SK-N-SH treated with all-trans-retinoic acid at 6 μM for 48 hours (cell line): ENCODE data around the gene CCDC88A.
"Not testable (repeated sequence)": the region's sequence is repeated elsewhere in the genome, so short reads cannot be mapped to it uniquely, and the experiment has no call there.

Experiments used
- ATAC-seq: fragments of 200-7000 bp; cut with Tn5 transposase; 3 replicates; pipeline ENCODE4 v1.9.1; 2020; ENCODE audit warnings: mild to moderate bottlenecking, moderate library complexity
- ARNTL ChIP-seq: fragments of 450-650 bp; formaldehyde crosslinking; IDR thresholded peaks from 2 replicates; pipeline ENCODE4 v1.5.0; 2020; ENCODE audit warnings: low read depth, mild to moderate bottlenecking, moderate library complexity, borderline replicate concordance
- BACH2 ChIP-seq: fragments of 250-450 bp; sonication (Bioruptor Pico); IDR thresholded peaks from 2 replicates; pipeline ENCODE4 v1.9.0; 2021; ENCODE audit warnings: mild to moderate bottlenecking, borderline replicate concordance
- CSDC2 ChIP-seq: fragments of 250-450 bp; sonication (Bioruptor Pico); IDR thresholded peaks from 2 replicates; pipeline ENCODE4 v1.5.0; 2020; ENCODE audit warnings: mild to moderate bottlenecking, moderate library complexity
- ESRRG ChIP-seq: fragments of 250-450 bp; sonication (Bioruptor Pico); IDR thresholded peaks from 2 replicates; pipeline ENCODE4 v1.6.1; 2021; ENCODE audit warnings: mild to moderate bottlenecking
- GLIS3 ChIP-seq: fragments of 250-450 bp; sonication (Bioruptor Pico); IDR thresholded peaks from 2 replicates; pipeline ENCODE4 v1.5.0; 2020; ENCODE audit warnings: mild to moderate bottlenecking, moderate library complexity
- ISL1 ChIP-seq: fragments of 250-450 bp; sonication (Bioruptor Pico); IDR thresholded peaks from 2 replicates; pipeline ENCODE4 v2.1.2; 2022; ENCODE audit warnings: mild to moderate bottlenecking, moderate library complexity
- OSR1 ChIP-seq: fragments of 250-450 bp; sonication (Bioruptor Pico); IDR thresholded peaks from 2 replicates; pipeline ENCODE4 v1.8.0; 2022; ENCODE audit warnings: moderate library complexity, mild to moderate bottlenecking, inconsistent platforms
- PPARA ChIP-seq: fragments of 250-450 bp; sonication (Bioruptor Pico); IDR thresholded peaks from 2 replicates; pipeline ENCODE4 v1.5.0; 2020; ENCODE audit warnings: mild to moderate bottlenecking, borderline replicate concordance
- RARB ChIP-seq: fragments of 250-450 bp; sonication (Bioruptor Pico); IDR thresholded peaks from 2 replicates; pipeline ENCODE4 v1.8.0; 2021; ENCODE audit warnings: mild to moderate bottlenecking, moderate library complexity
- SNAI2 ChIP-seq: fragments of 250-450 bp; sonication (Bioruptor Pico); IDR thresholded peaks from 2 replicates; pipeline ENCODE4 v1.5.0; 2020; ENCODE audit warnings: mild to moderate bottlenecking, moderate library complexity
- TCF4 ChIP-seq: fragments of 250-450 bp; sonication (Bioruptor Pico); IDR thresholded peaks from 2 replicates; pipeline ENCODE4 v1.8.0; 2021; ENCODE audit warnings: mild to moderate bottlenecking, moderate library complexity, borderline replicate concordance
- TOX ChIP-seq: fragments of 250-450 bp; sonication (Bioruptor Pico); IDR thresholded peaks from 2 replicates; pipeline ENCODE4 v1.8.0; 2021; ENCODE audit warnings: mild to moderate bottlenecking, moderate library complexity, borderline replicate concordance
- ZC3H10 ChIP-seq: fragments of 250-450 bp; sonication (Bioruptor Pico); IDR thresholded peaks from 2 replicates; pipeline ENCODE4 v1.5.1; 2021; ENCODE audit warnings: mild to moderate bottlenecking, moderate library complexity
- ZNF565 ChIP-seq: fragments of 450-650 bp; formaldehyde crosslinking; conservative IDR thresholded peaks from 2 replicates; pipeline ENCODE4 v1.5.0; 2020; ENCODE audit warnings: low read depth, mild to moderate bottlenecking, moderate library complexity
- ZNF8 ChIP-seq: fragments of 450-650 bp; formaldehyde crosslinking; IDR thresholded peaks from 2 replicates; pipeline ENCODE4 v1.5.0; 2020; ENCODE audit warnings: mild to moderate bottlenecking, moderate library complexity
- TF ChIP-seq, protein P1 (sequence below): fragments of 250-450 bp; sonication (Bioruptor Pico); IDR thresholded peaks from 2 replicates; pipeline ENCODE4 v1.5.1; 2021; ENCODE audit warnings: mild to moderate bottlenecking, moderate library complexity
- TF ChIP-seq, protein P2 (sequence below): fragments of 250-450 bp; sonication (Bioruptor Pico); IDR thresholded peaks from 2 replicates; pipeline ENCODE4 v1.5.1; 2020; ENCODE audit warnings: low read depth, mild to moderate bottlenecking, moderate library complexity
- TF ChIP-seq, protein P3 (sequence below): fragments of 250-450 bp; sonication (Bioruptor Pico); IDR thresholded peaks from 2 replicates; pipeline ENCODE4 v1.8.0; 2021; ENCODE audit warnings: low read depth, mild to moderate bottlenecking, moderate library complexity, borderline replicate concordance
- TF ChIP-seq, protein P4 (sequence below): fragments of 250-450 bp; sonication (Bioruptor Pico); IDR thresholded peaks from 2 replicates; pipeline ENCODE4 v1.8.0; 2020; ENCODE audit warnings: mild to moderate bottlenecking, moderate library complexity, borderline replicate concordance

CCDC88A gene

DNA sequence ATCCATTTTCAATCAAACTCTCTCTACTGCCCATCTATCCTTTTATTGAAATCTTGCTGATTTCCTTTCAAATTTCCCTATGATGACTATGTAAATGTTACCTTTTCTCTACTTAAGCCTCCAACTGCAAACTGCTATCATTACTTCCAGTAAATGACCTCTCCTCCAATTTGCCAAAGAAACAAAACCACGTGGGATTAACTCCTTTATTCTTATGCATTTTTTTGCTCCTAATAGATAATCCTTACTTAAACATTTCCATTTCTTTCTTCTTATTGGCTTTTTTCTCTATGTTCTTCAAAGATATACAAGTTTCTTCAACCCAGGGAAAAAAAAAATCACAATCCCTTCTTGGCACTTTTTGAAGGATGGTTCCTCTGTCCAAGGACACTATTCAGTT, 61.2 kb downstream of the CCDC88A start:
- no peak for TF ChIP-seq ZC3H10 (CRISPR knock-in tag)
- TF ChIP-seq, protein P1, sequence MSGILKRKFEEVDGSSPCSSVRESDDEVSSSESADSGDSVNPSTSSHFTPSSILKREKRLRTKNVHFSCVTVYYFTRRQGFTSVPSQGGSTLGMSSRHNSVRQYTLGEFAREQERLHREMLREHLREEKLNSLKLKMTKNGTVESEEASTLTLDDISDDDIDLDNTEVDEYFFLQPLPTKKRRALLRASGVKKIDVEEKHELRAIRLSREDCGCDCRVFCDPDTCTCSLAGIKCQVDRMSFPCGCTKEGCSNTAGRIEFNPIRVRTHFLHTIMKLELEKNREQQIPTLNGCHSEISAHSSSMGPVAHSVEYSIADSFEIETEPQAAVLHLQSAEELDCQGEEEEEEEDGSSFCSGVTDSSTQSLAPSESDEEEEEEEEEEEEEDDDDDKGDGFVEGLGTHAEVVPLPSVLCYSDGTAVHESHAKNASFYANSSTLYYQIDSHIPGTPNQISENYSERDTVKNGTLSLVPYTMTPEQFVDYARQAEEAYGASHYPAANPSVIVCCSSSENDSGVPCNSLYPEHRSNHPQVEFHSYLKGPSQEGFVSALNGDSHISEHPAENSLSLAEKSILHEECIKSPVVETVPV (CRISPR knock-in tag) = no peak
- TF ChIP-seq ISL1 = no peak
- no peak for TF ChIP-seq OSR1
- no peak for TF ChIP-seq RARB (CRISPR knock-in tag)
- TF ChIP-seq SNAI2 = no peak
- no peak for TF ChIP-seq ZNF8 (CRISPR knock-in tag)
- no peak for ATAC-seq

DNA sequence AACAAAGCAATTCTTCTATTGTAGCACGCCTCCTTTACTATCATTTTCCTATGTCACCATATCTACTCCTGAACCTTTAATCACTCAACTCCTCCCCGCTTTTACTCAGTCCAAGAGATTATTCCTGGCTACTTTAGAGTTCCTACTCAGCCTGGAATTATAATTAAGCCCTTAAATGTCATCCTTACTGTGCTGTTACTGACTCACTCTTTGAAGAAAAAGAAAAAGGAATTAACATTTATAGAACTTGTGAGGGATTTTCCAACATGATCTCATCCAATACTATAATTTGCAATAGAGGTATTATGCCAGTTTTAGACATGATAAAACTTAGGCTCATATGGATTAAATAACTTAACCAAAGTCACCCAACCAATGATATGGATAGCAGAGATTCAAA, 61.7 kb downstream of the CCDC88A start:
- TF ChIP-seq, protein P1 (CRISPR knock-in tag) = no peak
- TF ChIP-seq, protein P2, sequence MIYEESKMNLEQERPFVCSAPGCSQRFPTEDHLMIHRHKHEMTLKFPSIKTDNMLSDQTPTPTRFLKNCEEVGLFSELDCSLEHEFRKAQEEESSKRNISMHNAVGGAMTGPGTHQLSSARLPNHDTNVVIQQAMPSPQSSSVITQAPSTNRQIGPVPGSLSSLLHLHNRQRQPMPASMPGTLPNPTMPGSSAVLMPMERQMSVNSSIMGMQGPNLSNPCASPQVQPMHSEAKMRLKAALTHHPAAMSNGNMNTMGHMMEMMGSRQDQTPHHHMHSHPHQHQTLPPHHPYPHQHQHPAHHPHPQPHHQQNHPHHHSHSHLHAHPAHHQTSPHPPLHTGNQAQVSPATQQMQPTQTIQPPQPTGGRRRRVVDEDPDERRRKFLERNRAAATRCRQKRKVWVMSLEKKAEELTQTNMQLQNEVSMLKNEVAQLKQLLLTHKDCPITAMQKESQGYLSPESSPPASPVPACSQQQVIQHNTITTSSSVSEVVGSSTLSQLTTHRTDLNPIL (CRISPR knock-in tag) = no peak
- TF ChIP-seq ZNF8 (CRISPR knock-in tag) (no peak), TOX (CRISPR knock-in tag) (no peak), ISL1 (no peak), RARB (CRISPR knock-in tag) (no peak), OSR1 (no peak)
- no peak for ATAC-seq

DNA sequence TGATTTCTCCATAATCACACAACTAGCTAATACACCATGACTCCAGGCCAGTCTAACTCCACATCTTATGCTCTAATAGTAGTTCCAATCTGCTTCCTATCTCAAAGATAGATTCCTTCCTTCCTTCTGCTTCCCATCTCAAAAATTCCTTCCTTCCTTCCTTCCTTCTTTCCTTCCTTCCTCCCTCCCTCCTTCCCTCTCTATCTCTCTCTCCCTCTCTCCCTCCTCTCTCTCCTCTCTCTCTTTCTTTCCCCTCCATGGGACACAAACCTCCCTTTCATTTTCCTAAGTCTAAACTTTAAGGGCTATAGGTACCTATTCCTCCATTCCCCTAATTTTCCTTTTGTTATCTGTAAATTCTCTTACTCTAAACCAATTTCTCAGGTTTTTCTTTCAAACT, 62.5 kb downstream of the CCDC88A start:
- TF ChIP-seq, protein P1 (CRISPR knock-in tag) = no peak
- TF ChIP-seq GLIS3 (CRISPR knock-in tag) (no peak), ZC3H10 (CRISPR knock-in tag) (no peak), ZNF8 (CRISPR knock-in tag) (no peak), BACH2 (CRISPR knock-in tag) (no peak), ZNF565 (CRISPR knock-in tag) (no peak), PPARA (CRISPR knock-in tag) (no peak), OSR1 (no peak), ESRRG (CRISPR knock-in tag) (no peak), ISL1 (no peak), TCF4 (no peak), CSDC2 (CRISPR knock-in tag) (no peak), ARNTL (CRISPR knock-in tag) (no peak)
- TF ChIP-seq, protein P3, sequence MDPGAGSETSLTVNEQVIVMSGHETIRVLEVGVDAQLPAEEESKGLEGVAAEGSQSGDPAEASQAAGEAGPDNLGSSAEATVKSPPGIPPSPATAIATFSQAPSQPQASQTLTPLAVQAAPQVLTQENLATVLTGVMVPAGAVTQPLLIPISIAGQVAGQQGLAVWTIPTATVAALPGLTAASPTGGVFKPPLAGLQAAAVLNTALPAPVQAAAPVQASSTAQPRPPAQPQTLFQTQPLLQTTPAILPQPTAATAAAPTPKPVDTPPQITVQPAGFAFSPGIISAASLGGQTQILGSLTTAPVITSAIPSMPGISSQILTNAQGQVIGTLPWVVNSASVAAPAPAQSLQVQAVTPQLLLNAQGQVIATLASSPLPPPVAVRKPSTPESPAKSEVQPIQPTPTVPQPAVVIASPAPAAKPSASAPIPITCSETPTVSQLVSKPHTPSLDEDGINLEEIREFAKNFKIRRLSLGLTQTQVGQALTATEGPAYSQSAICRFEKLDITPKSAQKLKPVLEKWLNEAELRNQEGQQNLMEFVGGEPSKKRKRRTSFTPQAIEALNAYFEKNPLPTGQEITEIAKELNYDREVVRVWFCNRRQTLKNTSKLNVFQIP (CRISPR knock-in tag) = no peak
- TF ChIP-seq, protein P4, sequence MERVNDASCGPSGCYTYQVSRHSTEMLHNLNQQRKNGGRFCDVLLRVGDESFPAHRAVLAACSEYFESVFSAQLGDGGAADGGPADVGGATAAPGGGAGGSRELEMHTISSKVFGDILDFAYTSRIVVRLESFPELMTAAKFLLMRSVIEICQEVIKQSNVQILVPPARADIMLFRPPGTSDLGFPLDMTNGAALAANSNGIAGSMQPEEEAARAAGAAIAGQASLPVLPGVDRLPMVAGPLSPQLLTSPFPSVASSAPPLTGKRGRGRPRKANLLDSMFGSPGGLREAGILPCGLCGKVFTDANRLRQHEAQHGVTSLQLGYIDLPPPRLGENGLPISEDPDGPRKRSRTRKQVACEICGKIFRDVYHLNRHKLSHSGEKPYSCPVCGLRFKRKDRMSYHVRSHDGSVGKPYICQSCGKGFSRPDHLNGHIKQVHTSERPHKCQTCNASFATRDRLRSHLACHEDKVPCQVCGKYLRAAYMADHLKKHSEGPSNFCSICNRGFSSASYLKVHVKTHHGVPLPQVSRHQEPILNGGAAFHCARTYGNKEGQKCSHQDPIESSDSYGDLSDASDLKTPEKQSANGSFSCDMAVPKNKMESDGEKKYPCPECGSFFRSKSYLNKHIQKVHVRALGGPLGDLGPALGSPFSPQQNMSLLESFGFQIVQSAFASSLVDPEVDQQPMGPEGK (CRISPR knock-in tag) = no peak
- TF ChIP-seq, protein P2 (CRISPR knock-in tag) = no peak
- no peak for ATAC-seq

DNA sequence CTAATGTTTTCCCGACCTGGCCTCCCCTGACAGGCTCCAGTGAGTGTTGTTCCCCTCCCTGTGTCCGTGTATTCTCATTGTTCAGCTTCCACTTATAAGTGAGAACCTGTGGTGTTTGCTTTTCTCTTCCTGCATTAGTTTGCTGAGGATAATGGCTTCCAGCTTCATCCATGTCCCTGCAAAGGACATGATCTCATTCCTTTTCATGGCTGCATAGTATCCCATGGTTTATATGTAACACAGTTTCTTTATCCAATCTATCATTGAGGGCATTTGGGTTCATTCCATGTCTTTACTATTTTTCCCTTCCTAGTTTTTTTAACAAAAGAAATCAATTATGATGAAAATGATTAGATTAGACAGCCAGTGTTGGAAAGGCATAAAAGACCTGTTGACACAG, 63.5 kb downstream of the CCDC88A start:
- not testable (repeated sequence) for ATAC-seq
